HG03045 (cell line): ENCODE results near the gene DPY19L1.
"Not testable (repeated sequence)": the region's sequence is repeated elsewhere in the genome, so short reads cannot be mapped to it uniquely, and the experiment has no call there.

ENCODE experiments used
- ATAC-seq: cut with Tn5 transposase; IDR thresholded peaks from one replicate; pipeline ENCODE4 v1.9.1; 2021; ENCODE audit warnings: mild to moderate bottlenecking, moderate library complexity; ENCODE audit not compliant: unreplicated experiment

DPY19L1 gene

GRCh38 chr7:35037211-35037525 lies at the start of gene DPY19L1:
TSS of gene DPY19L1 (minus strand) at chr7:35037485. CDS start at chr7:35037394, 91 bp downstream.
- ATAC-seq, result no peak

DNA sequence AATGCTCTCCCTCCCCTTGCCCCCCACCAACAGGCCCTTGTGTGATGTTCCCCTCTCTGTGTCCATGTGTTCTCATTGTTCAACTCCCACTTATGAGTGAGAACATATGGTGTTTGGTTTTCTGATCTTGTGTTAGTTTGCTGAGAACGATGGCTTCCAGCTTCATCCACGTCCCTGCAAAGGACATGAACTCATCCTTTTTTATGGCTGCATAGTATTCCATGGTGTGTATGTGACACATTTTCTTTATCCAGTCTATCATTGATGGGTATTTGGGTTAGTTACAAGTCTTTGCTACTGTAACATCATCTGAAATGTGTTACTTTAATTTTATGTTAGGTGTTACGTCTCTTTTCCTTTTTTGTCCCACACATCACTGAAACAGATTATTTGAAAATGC lies 42.2 kb upstream of the DPY19L1 start:
- not testable (repeated sequence) for ATAC-seq

- not testable (repeated sequence) for ATAC-seq
Measured at GRCh38 chr7:35074008-35074407, 36.7 kb upstream of the DPY19L1 start.

- ATAC-seq, result not testable (repeated sequence)
Measured at GRCh38 chr7:35072950-35073827, 35.9 kb upstream of the DPY19L1 start.

GRCh38 chr7:35069084-35069483 lies 31.8 kb upstream of the DPY19L1 start:
- ATAC-seq, result not testable (repeated sequence)

GRCh38 chr7:35065382-35065781 lies 28.1 kb upstream of the DPY19L1 start:
- not testable (repeated sequence) for ATAC-seq

GRCh38 chr7:35058571-35058970 lies 21.3 kb upstream of the DPY19L1 start:
- ATAC-seq, result not testable (repeated sequence)

DNA sequence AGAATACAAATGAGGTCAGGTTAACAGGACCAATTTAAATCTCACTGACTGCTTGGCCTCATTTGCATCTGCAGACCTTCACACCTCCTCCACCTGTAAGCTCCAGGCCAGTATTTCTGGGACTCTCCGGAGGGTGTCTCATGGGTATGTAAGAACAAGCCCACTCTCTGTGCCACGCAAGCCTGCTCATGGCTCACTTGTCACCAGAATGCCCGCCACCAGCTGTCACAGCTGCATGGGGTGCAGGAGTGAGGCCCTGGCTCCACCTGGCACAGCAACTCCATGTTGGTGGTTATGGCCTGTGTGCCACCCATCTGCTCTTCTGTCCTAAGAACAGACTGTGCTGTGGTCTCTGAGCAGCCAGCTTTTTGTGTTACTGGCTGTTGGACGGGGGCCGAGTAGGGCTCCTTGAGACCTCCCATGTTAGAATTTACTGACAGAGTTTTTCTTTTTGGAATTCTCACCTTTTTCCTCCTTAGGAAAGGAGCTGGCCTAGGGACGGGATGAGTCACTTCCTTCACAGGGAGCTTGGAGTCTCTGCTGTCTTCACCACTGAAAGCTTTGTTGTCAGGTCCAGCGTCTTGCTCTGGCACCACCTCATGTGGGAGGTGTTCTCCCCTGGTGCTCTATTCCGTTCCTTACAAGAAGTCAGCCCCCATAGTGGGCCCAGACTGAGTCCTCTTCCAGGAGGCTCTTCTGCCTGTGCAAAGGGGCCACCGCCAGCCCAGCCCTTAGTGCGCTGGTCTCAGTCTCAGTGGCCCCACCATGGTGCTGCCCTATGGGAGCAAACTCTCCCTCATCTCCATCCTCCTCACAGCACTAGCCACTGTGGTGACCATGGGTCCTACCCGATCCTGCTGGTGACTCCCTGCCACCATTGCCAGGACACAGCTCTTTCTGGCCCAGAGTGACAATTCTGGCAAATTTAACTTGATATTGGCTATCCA lies 20.5 kb upstream of the DPY19L1 start:
- not testable (repeated sequence) for ATAC-seq

GRCh38 chr7:35055733-35056132 lies 18.4 kb upstream of the DPY19L1 start:
- not testable (repeated sequence) for ATAC-seq

GRCh38 chr7:35053488-35054175 lies 16.3 kb upstream of the DPY19L1 start:
- not testable (repeated sequence) for ATAC-seq

DNA sequence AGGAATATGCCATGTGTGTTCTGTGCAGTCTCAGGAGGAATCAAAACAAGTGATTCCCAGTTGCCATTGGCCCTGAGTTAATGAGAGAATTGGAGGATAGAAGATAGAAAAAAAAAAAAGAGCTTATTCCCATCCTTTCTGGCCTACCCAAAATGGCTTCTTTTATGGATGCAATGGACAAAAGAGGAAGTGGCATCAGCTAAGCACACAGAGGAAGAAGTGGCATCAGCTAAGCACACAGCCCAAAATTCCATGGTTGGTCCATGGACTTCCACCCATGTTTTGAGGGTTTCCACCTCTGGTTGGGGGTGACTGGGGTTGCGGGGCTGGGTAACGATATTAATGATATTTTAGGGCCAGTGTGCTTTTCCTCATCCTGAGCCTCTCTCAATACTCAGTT lies 11.1 kb upstream of the DPY19L1 start:
- ATAC-seq, result not testable (repeated sequence)

DNA sequence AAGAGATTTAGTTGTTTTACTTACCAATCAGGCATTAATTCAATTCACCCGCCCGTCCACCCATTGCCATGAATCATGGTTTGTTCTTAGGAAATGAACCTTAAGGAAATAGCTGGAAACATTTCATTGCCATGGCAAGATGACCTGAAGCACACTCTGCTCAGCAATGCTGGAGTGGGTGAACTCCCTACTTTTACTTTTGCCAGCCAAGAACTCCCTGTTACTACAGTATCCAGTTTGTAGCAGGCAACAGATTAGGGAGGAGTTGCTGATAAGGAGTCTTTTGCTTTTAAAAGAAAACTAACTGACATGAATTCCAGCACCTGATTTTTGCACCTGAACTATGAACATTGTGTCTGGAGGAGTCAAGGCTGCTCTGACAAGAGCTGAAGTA lies 10.6 kb upstream of the DPY19L1 start:
- ATAC-seq, result not testable (repeated sequence)

DNA sequence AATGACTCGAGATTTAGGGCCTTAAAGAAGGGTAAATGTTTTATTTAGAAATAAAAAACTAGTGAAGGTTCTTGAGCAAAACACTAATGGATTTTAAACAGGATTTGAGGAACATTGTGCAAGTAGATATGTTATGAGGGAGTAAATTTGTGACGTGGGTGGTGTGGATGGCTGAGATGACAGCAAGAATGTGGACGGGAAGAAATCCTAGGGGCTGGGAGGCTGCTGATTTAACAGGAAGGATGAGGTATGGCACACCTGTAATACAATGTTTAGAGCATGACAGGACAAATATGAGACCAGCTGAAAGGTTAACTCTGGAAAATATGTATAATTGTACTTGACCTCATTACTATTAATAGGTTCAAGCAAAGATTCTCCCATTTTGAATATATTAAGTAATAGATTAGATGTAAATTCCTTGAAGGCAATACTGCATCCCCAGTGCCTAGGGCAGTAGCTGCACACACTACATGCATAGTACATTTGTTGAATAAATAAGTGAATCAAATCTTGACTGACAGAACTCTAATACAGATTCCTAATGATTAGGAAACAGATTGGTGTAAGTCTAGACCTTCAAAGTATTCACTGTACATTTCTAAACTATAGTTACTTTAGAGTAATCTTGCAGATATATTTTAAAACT lies 10.1 kb upstream of the DPY19L1 start:
- not testable (repeated sequence) for ATAC-seq

DNA sequence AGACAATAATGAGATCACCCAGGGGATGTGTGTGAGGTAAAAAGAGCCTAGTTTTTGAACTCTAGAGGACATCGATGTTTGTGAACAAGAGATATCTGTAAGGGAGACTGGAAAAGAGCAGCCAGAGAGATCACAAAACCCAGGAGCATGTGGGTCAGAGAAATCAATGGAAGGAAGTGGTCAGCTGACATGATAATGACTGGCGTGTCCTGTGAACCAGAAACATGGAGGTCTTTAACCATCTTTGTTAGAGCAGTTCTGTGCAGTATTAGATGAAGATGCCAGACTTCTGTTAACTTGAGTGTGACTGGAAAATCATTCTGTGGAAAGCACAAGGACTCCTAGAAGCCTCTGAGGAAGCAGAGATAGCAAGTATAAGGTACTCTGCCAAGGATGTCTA lies 6.0 kb upstream of the DPY19L1 start:
- ATAC-seq, result not testable (repeated sequence)

GRCh38 chr7:35040906-35041305 lies 3.6 kb upstream of the DPY19L1 start:
- no peak for ATAC-seq

DNA sequence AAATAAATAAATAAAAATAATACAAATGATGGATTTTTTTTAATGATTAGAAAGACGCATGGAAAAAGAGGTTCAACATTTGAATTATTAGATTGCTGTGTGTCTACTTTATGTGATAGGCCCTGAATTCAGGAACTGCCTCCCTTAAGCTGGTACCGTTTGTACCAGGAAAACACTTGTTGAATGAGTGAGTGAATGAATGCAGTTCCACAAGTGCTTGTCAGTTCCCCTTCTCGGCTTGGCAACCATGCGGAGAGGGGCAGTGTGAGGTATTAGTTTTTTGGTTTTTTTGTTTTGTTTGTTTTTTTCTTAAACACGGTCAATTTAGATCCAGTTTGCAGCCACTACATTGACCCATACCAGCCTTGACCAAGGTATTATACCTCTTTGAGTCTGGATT lies 2.1 kb upstream of the DPY19L1 start:
- ATAC-seq, result no peak

- ATAC-seq, result no peak
Measured at GRCh38 chr7:35038354-35038753, 1.1 kb upstream of the DPY19L1 start.

- ATAC-seq, result peak; percentile 88
Measured at GRCh38 chr7:35037526-35038341, 449 bp upstream of the DPY19L1 start.

DNA sequence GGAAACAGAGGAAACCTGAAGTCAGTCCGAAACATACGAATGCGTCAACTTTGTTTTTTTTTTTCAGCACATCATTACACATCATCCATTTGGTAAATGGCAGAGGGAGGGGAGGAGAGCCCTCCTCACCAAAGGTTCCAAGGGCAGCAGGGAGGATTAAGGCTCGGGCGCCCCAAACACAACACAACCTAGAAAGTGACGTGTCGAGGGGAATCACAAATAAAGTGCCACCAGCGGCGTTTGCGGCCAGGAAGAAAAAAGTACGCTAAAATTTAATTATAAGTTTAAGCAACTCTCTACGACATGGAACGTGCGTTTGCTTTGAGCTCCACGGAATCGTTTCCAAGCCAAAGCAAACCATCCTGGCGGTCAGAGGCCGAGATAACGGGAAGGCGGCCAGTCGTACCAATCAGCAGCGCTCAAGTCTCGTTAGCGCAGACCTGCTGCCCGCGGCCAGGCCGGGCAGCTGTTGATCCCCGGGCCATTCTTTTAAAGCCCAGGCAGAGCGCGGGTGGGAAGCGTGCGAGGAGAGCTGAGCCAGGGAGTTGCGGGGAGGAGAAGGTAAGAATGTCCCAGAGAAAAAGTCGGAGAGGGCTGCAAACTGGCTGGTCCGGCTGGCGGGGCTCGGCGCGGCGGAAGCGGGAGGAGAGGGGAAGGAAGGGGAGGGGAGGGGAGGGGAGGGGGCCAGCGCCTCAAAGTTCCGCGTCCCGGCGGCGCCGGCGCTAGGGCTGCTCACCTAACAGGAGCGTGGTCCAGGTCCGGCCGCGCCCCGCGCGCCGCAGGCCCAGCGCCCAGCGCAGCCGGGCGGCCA lies 719 bp downstream of the DPY19L1 start:
- peak; percentile 18 for ATAC-seq
